Erythroblast (primary cell): ENCODE measurements around the gene DAZL.

Experiments
- GATA1 ChIP-seq: IDR thresholded peaks from 2 replicates; pipeline ENCODE4 v1.6.1; 2011; ENCODE audit warnings: low read depth, mild to moderate bottlenecking, control low read depth, low read length, moderate library complexity
- POLR2A ChIP-seq: IDR thresholded peaks from 2 replicates; pipeline ENCODE4 v1.6.1; 2011; ENCODE audit warnings: mild to moderate bottlenecking, low read length

DNA sequence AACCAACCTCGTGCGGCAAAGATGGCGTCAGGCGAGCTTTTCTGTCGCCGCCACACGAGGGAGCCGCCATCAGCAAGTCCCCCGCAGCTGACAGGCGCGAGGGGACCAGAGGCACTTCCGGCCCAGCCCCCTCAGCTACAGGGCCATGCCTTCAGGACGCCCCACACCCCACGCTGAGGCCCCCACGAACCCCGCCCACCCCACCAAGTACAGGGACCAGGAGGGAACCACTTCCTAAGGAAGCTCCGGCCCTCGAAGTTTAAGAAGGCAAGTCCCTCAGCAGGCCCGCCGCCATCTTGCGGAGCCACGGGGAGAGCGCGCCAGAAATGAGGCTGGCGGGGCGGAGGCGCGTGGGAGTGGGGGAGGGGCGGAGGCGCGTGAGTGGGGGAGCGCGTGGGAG, 790 bp downstream of the DAZL start:
- TF ChIP-seq POLR2A (no peak), GATA1 (no peak)
